Epithelial cell of esophagus (primary cell): ENCODE data around the gene KLHL12.
A peak's percentile ranks its signal among the peaks of the same experiment; 100 is the strongest.

Source experiments
- DNase-seq: peaks from one replicate; pipeline ENCODE4 v3.0.0; 2010; ENCODE audit warnings: low read depth
- H3K4me3 ChIP-seq: 2 replicates; pipeline ENCODE4 v1.5.1; 2011; ENCODE audit warnings: mild to moderate bottlenecking, low read length, control low read depth
- CTCF ChIP-seq: IDR thresholded peaks from 2 replicates; pipeline ENCODE4 v1.5.1; 2011; ENCODE audit warnings: low read depth, mild to moderate bottlenecking, low read length, control low read depth, inconsistent platforms; ENCODE audit not compliant: insufficient read depth; ENCODE audit errors: missing control alignments

KLHL12 gene

GRCh38 chr1:202958544-202959275 is 31.7 kb upstream of the KLHL12 start:
- peak overlapping the region; percentile 54 for H3K4me3 ChIP-seq
- TF ChIP-seq CTCF, result no peak
- no peak for DNase-seq

- peak; percentile 95 for DNase-seq
- peak within 1 kb of the TSS; percentile 93 for H3K4me3 ChIP-seq
- TF ChIP-seq CTCF, result no peak
These were observed 30.9 kb upstream of the KLHL12 start, which contains the start of gene ADIPOR1 for GRCh38 chr1:202957733-202958543. ADIPOR1 (minus strand) TSS chr1:202958312; CDS start chr1:202951070, 7,242 bp downstream.

- peak overlapping the region; percentile 93 for H3K4me3 ChIP-seq
- no peak for DNase-seq
- no peak for TF ChIP-seq CTCF
These were observed 29.9 kb upstream of the KLHL12 start for GRCh38 chr1:202956969-202957368.

GRCh38 chr1:202954057-202954745 is 27.2 kb upstream of the KLHL12 start:
- peak; percentile 49 for DNase-seq
- H3K4me3 ChIP-seq, result no peak overlapping the region
- no peak for TF ChIP-seq CTCF

GRCh38 chr1:202953392-202953791 is 26.4 kb upstream of the KLHL12 start:
- no peak for TF ChIP-seq CTCF
- no peak overlapping the region for H3K4me3 ChIP-seq
- DNase-seq, result no peak

GRCh38 chr1:202952818-202953217 is 25.8 kb upstream of the KLHL12 start:
- peak; percentile 95 for DNase-seq
- no peak for TF ChIP-seq CTCF
- H3K4me3 ChIP-seq, result no peak overlapping the region
